CD4-positive, alpha-beta T cell treated with Interleukin-6 for 4 hours (primary cell): ENCODE results near the gene DNAJC6.

Experiments
- DNase-seq: peaks from one replicate; pipeline ENCODE4 v3.0.0-alpha.2; 2020; ENCODE audit warnings: mixed read lengths

The DNAJC6 gene

GRCh38 chr1:65297706-65298105, 11.6 kb upstream of the DNAJC6 start:
- DNase-seq, result no peak

GRCh38 chr1:65299328-65299727, 10.0 kb upstream of the DNAJC6 start:
- no peak for DNase-seq

GRCh38 chr1:65308781-65309303, 501 bp upstream of the DNAJC6 start:
- no peak for DNase-seq

- DNase-seq, result no peak
Observed at GRCh38 chr1:65310078-65310587, 790 bp downstream of the DNAJC6 start.

- DNase-seq, result no peak
Observed at GRCh38 chr1:65311760-65312159, 2.4 kb downstream of the DNAJC6 start.

- no peak for DNase-seq
Observed at GRCh38 chr1:65316233-65316632, 6.9 kb downstream of the DNAJC6 start.

- no peak for DNase-seq
Observed at GRCh38 chr1:65317866-65318653, 8.7 kb downstream of the DNAJC6 start.

- DNase-seq, result no peak
Observed at GRCh38 chr1:65319141-65319540, 9.8 kb downstream of the DNAJC6 start.

GRCh38 chr1:65319754-65320153, 10.4 kb downstream of the DNAJC6 start:
- DNase-seq, result no peak

GRCh38 chr1:65321879-65322278, 12.5 kb downstream of the DNAJC6 start:
- no peak for DNase-seq

- DNase-seq, result no peak
Observed at GRCh38 chr1:65323246-65323645, 13.9 kb downstream of the DNAJC6 start.

- no peak for DNase-seq
Observed at GRCh38 chr1:65330021-65330420, 20.7 kb downstream of the DNAJC6 start.

- DNase-seq, result no peak
Observed at GRCh38 chr1:65330822-65331221, 21.5 kb downstream of the DNAJC6 start.

GRCh38 chr1:65332821-65333220, 23.5 kb downstream of the DNAJC6 start:
- DNase-seq, result no peak

GRCh38 chr1:65334081-65334480, 24.7 kb downstream of the DNAJC6 start:
- no peak for DNase-seq

GRCh38 chr1:65339866-65340468, 30.6 kb downstream of the DNAJC6 start:
- DNase-seq, result no peak

GRCh38 chr1:65341381-65341780, 32.0 kb downstream of the DNAJC6 start:
- DNase-seq, result no peak

GRCh38 chr1:65343286-65343685, 33.9 kb downstream of the DNAJC6 start:
- no peak for DNase-seq

- DNase-seq, result no peak
Observed at GRCh38 chr1:65344171-65344814, 35.0 kb downstream of the DNAJC6 start.

- DNase-seq, result no peak
Observed at GRCh38 chr1:65346190-65346589, 36.8 kb downstream of the DNAJC6 start.

GRCh38 chr1:65355031-65355712, 45.8 kb downstream of the DNAJC6 start:
- DNase-seq, result no peak

- no peak for DNase-seq
Observed at GRCh38 chr1:65357291-65357960, 48.1 kb downstream of the DNAJC6 start.
